Transverse colon (tissue), 4 donors: ENCODE data around the gene FIBCD1.

ENCODE experiments used
- CTCF ChIP-seq, 5 experiments: fragments of 200-600 bp in 3 of 5; fragments of 450-650 bp in 2 of 5; sonication (generic) in 3 of 5; IDR thresholded peaks; 1 replicate in 2 of 5; 2 replicates in 3 of 5; pipeline ENCODE4 v1.5.1; 2016 to 2017; ENCODE audit warnings: antibody characterized with exemption in 5 of 5, inconsistent platforms in 3 of 5, mild to moderate bottlenecking in 2 of 5, moderate library complexity in 1 of 5
- EP300 ChIP-seq: sonication (generic); formaldehyde crosslinking; IDR thresholded peaks from one replicate; pipeline ENCODE4 v1.6.1; 2017; ENCODE audit warnings: antibody characterized with exemption, low read depth
- POLR2A ChIP-seq: fragments of 450-650 bp; IDR thresholded peaks from one replicate; pipeline ENCODE4 v1.6.1; 2016; ENCODE audit warnings: antibody characterized with exemption, mild to moderate bottlenecking, moderate library complexity
- POLR2AphosphoS5 ChIP-seq, 3 donors: sonication (generic); formaldehyde crosslinking; IDR thresholded peaks; one replicate each; pipeline ENCODE4 v1.6.1; 2016; ENCODE audit warnings: antibody characterized with exemption in 3 of 3

GRCh38 chr9:130970855-130971254 is 31.8 kb upstream of the FIBCD1 start:
- no peak for TF ChIP-seq CTCF (IDR thresholded peaks at IDR 0.05)
- TF ChIP-seq POLR2AphosphoS5 (IDR thresholded peaks at IDR 0.05) = no peak
- no peak for TF ChIP-seq EP300
- no peak for TF ChIP-seq POLR2A
